Skeletal muscle satellite cell (primary cell): ENCODE data around the gene ZNF195.
"Not testable (repeated sequence)": the region's sequence is repeated elsewhere in the genome, so short reads cannot be mapped to it uniquely, and the experiment has no call there.

Experiments
- H3K27me3 ChIP-seq: 2 replicates; pipeline ENCODE4 v1.7.0; 2013; ENCODE audit warnings: low read length; ENCODE audit not compliant: control insufficient read depth, insufficient read depth
- H3K36me3 ChIP-seq: 2 replicates; pipeline ENCODE4 v1.7.0; 2013; ENCODE audit warnings: mild to moderate bottlenecking, control low read depth, low read length; ENCODE audit not compliant: insufficient read depth
- H3K4me1 ChIP-seq: 2 replicates; pipeline ENCODE4 v1.7.0; 2013; ENCODE audit warnings: low read length; ENCODE audit not compliant: control insufficient read depth, insufficient read depth
- H3K4me2 ChIP-seq: 2 replicates; pipeline ENCODE4 v1.7.0; 2013; ENCODE audit warnings: mild to moderate bottlenecking, low read length
- H3K4me3 ChIP-seq: 2 replicates; pipeline ENCODE4 v1.7.0; 2013; ENCODE audit warnings: low read length
- H3K9ac ChIP-seq: 2 replicates; pipeline ENCODE4 v1.7.0; 2013; ENCODE audit warnings: mild to moderate bottlenecking, low read depth, low read length, moderate library complexity
- H3K9me3 ChIP-seq: replicated peaks from 2 replicates; pipeline ENCODE4 v1.7.0; 2013; ENCODE audit warnings: mild to moderate bottlenecking, control low read depth, low read length

Gene ZNF195

DNA sequence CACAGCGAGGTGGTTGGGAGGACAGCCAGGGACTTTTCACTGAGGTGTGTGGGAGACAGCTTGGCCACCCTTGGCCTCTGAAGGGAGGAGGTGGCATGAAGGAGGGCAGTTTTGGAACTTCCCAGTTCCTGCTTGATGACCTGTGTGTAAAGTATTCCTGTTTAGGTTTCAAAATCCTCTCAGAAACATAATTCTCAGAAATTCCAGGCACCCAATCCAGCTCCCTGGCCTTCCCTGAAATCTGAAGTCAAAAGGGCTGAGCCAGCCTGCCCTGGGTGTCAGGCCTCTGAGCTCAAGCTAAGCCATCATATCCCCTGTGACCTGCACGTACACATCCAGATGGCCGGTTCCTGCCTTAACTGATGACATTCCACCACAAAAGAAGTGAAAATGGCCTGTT is 19.6 kb upstream of the ZNF195 start:
- not testable (repeated sequence) for H3K9ac ChIP-seq, H3K4me2 ChIP-seq, H3K4me1 ChIP-seq, H3K4me3 ChIP-seq, H3K27me3 ChIP-seq, H3K9me3 ChIP-seq, H3K36me3 ChIP-seq

DNA sequence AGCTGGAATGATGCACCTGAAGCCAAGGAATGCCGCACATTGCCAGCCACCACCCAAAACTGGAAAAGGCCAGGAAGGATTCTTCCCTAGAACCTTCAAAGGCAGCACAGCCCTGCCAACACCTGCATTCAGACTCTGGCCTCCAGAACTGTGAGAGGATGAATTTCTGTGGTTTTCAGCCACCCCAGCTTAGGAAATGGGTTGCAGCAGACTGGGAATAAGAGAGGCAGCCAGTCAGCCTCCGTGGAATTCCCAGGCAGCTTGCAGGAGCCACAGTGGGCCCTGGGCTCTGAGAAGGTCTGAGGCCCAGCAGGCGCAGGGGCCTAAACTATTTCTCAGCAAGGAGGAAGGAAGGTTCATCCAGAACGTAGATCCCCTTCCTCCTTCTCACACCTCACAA is 19.2 kb upstream of the ZNF195 start:
- H3K4me1 ChIP-seq, H3K27me3 ChIP-seq, H3K4me3 ChIP-seq, H3K9me3 ChIP-seq, H3K36me3 ChIP-seq, H3K4me2 ChIP-seq, H3K9ac ChIP-seq: not testable (repeated sequence)

DNA sequence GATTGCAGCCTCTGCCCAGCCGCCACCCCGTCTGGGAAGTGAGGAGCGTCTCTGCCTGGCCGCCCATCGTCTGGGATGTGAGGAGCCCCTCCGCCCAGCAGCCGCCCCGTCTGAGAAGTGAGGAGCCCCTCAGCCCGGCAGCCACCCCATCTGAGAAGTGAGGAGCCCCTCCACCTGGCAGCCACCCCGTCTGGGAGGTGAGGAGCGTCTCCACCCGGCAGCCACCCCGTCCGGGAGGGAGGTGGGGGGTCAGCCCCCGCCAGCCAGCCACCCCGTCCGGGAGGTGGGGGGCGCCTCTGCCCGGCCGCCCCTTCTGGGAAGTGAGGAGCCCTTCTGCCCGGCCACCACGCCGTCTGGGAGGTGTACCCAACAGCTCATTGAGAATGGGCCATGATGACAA is 18.3 kb upstream of the ZNF195 start:
- not testable (repeated sequence) for H3K4me2 ChIP-seq, H3K4me3 ChIP-seq, H3K9ac ChIP-seq, H3K4me1 ChIP-seq, H3K9me3 ChIP-seq, H3K36me3 ChIP-seq, H3K27me3 ChIP-seq

DNA sequence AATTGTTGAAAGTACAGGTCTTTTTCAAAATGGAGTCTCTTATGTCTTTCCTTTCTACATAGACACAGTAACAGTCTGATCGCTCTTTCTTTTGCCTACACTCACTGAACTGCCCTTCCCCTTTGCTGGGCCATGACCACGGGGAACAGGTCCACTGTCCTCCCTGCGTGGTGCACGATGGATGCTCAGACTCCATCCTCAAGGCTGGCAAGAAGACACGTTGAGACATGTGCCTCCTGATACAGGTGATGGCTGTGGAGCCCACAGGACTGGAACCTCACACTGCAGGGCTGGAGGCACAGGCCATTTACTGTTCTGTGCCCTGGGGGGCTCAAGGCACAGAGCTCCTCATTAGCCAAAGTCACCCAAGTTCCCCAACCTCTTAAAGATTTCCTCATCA is 16.5 kb upstream of the ZNF195 start:
- H3K9ac ChIP-seq, H3K4me1 ChIP-seq, H3K27me3 ChIP-seq, H3K4me2 ChIP-seq, H3K36me3 ChIP-seq, H3K9me3 ChIP-seq, H3K4me3 ChIP-seq: not testable (repeated sequence)

DNA sequence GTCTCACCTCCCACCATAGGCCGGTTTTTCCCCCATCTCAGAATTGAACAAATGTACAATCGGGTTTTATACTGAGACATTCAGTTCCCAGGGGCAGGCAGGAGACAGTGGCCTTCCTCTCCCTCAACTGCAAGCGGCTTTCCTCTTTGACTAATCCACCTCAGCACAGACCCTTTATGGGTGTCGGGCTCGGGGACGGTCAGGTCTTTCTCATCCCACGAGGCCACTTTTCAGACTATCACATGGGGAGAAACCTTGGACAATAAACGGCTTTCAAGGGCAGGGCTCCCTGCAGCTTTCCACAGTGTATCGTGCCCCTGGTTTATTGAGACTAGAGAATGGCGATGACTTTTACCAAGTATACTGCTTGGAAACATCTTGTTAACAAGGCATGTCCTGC is 16.0 kb upstream of the ZNF195 start:
- H3K9ac ChIP-seq, H3K27me3 ChIP-seq, H3K36me3 ChIP-seq, H3K9me3 ChIP-seq, H3K4me3 ChIP-seq, H3K4me1 ChIP-seq, H3K4me2 ChIP-seq: not testable (repeated sequence)

DNA sequence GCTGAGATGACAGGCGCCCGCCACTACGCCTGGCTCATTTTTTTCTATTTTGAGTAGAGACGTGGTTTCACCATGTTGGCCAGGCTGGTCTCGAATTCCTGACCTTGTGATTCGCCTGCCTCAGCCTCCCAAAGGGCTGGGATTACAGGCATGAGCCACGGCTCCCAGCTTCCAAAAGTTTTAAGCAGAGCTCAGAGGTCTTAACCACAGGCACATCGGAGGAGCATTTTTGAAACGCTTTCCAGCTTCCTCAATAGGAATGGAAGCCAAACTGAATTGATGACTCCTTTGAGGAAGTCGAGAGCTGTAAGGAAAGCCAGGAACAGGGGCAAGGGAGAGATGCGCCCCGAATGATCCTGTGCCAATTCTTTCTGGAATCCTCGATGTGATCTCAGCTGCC is 14.5 kb upstream of the ZNF195 start:
- not testable (repeated sequence) for H3K9me3 ChIP-seq, H3K36me3 ChIP-seq, H3K27me3 ChIP-seq, H3K4me2 ChIP-seq, H3K4me3 ChIP-seq, H3K9ac ChIP-seq, H3K4me1 ChIP-seq

DNA sequence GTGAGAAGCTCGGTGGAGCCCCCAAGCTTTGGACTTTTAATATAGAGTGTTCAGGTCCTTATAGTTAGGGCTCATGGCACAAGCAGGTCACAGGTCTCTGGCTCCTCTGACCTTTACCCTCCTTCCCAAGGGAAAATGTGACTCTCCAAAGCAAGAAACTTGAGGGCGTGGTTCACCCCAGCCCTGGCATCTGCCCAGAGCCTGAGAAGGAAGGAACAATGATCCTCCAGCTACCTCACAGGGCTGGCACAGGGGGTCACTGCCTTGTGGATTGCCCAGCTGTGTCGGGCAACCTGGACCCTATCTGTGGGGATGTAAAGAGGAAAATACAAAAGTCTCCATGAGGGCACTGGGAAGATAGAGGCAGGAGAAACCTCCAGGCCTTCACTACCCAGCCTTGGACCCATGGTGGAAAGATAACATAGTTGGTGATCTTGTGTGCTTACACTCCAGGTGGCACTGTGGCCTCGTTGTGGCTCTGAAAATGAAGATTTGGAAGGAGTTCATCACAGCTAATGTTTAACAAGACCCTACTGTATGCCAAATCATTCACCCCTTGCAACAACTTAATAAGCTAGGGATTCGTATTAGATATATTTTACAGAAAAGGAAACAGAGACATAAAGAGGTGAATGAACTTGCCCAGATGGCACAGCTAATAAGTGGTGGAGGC is 3.8 kb upstream of the ZNF195 start:
- Histone ChIP-seq H3K4me2 (no peak overlapping the region), H3K36me3 (no peaks in the 10 kb centered on the region), H3K9me3 (no peaks in the 10 kb centered on the region), H3K9ac (no peak overlapping the region), H3K4me3 (no peak overlapping the region), H3K27me3 (no peaks in the 10 kb centered on the region), H3K4me1 (peaks cover 1% of the 10 kb centered on the region)

DNA sequence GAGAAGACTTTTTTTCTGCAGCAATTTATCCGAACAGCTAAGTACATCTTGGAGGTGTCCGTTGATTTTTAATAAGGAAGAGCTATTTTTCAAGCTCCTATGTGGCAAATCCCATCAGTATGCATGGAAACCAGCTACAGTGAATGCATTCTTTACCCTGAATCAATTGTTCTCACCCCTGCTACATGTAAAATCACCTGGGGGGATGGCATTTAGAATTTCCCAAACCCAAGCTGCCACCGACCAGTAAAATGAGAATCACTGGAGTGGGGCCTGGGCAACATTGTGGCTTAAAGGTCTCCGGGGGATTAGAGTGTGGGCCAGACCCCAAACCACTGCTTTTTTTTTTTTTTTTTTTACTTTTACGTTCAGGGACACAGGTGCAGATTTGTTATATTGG is 2.8 kb upstream of the ZNF195 start:
- peaks cover 7% of the 10 kb centered on the region for H3K36me3 ChIP-seq
- H3K4me3 ChIP-seq = no peak overlapping the region
- H3K4me2 ChIP-seq = no peak overlapping the region
- no peak overlapping the region for H3K9ac ChIP-seq
- H3K9me3 ChIP-seq = no peaks in the 10 kb centered on the region
- no peaks in the 10 kb centered on the region for H3K27me3 ChIP-seq
- peaks cover 6% of the 10 kb centered on the region for H3K4me1 ChIP-seq

DNA sequence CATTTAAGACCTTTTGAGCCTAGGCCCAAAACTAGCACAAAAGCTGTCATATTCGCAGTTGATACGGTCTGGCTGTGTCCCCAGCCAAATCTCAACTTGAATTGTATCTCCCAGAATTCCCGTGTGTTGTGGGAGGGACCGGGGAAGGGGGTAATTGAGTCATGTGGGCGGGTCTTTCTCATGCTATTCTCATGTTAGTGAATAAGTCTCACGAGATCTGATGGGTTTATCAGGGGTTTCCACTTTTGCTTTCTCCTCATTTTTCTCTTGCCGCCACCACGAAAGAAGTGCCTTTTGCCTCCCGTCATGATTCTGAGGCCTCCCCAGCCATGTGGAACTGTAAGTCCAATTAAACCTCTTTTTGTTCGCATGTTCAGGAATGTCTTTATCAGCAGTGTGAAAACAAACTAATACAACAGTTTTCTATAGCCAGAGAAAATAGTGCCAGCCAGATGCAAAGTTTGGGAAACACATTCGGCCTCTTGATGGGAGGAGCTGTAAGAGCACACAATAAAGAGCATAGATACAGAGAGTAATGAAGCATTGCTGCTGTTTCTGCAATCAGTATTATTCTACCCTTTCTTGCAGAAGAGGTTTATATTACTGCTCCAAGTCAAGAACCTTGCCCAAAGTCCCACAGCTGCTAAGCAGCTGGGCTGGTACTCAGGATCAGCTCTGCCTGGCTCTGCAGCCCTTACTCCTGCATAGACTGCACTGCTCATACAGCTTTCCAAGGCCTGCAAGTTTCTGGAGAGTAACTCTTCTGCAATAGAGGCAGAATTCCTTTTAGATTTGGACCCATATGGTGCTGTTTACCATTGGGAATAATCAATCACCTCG is 2.0 kb upstream of the ZNF195 start:
- Histone ChIP-seq H3K9me3 (no peaks in the 10 kb centered on the region), H3K27me3 (no peaks in the 10 kb centered on the region), H3K36me3 (peaks cover 8% of the 10 kb centered on the region), H3K4me2 (no peak overlapping the region), H3K4me3 (no peak overlapping the region), H3K9ac (no peak overlapping the region), H3K4me1 (peaks cover 7% of the 10 kb centered on the region)

DNA sequence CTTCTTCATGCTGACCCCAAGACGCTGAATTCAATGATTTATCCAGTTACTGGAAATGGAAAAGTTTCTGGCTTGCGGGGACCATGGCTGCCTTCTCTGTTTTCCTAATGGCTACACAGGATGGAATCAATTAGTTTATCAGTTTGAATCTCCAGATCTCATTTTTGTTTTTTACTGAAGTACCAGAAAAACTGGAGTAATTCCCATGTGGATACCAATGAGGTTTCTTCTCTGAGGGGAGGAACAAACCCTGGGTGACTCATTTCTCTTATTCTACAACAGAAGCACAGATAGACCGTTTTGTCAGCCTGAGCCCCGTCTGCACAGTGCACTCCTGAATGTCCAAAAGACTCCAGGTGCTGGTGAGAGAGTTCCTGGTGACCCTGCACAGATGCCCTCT is 3.4 kb downstream of the ZNF195 start:
- no peak overlapping the region for H3K9ac ChIP-seq
- no peak overlapping the region for H3K4me3 ChIP-seq
- H3K9me3 ChIP-seq = no peaks in the 10 kb centered on the region
- peaks cover 46% of the 10 kb centered on the region for H3K36me3 ChIP-seq
- H3K27me3 ChIP-seq = no peaks in the 10 kb centered on the region
- H3K4me2 ChIP-seq = no peak overlapping the region
- peaks cover 9% of the 10 kb centered on the region for H3K4me1 ChIP-seq

DNA sequence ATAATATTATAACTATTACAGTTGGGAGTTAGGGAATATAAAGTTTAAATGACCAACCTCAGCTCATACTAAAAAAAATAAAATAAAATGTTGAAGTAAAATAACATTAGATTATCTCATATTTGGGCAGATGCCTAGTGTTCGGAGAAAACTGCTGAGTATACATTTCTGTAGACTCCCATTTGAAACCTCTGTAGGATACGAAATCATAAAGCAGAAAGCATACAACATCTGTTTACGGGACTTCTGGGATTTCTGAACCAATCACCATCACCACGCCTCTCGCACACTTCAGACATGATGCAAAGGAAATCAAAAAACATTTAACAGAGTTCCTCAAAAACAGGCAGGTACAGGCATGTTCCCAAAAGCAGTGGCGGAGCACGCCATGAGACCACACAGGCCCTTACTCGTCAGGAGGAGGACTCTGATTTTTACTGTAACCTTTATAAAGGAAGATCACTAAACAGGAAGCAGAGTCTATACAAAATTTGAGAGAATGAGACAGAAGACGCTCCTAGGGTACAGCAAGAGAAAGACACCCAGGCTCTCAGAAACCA is 8.6 kb downstream of the ZNF195 start:
- peaks cover 81% of the 10 kb centered on the region for H3K36me3 ChIP-seq
- H3K4me1 ChIP-seq = no peaks in the 10 kb centered on the region
- H3K27me3 ChIP-seq = no peaks in the 10 kb centered on the region
- no peak overlapping the region for H3K9ac ChIP-seq
- H3K4me3 ChIP-seq = no peak overlapping the region
- H3K9me3 ChIP-seq = peaks cover 5% of the 10 kb centered on the region
- no peak overlapping the region for H3K4me2 ChIP-seq

DNA sequence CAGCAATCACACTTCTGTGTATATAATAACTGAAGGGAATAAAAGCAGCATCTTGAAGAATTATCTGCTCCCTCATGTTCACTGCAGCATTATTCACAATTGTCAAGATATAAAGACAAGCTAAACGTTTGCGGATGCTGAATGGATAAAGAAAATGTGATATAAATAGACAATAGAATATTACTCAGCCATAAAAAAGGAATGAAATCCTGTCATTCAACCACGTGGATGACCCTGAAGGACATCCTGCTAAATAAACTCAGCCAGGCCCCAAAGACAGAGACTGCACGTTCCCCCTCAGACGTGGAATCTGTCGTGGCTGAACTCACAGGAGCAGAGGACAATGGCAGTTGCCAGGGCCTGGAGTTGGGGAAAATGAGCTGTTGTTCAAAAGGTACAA is 9.6 kb downstream of the ZNF195 start:
- H3K4me1 ChIP-seq = no peaks in the 10 kb centered on the region
- H3K36me3 ChIP-seq = peaks cover 83% of the 10 kb centered on the region
- H3K27me3 ChIP-seq = no peaks in the 10 kb centered on the region
- H3K9ac ChIP-seq = no peak overlapping the region
- H3K4me3 ChIP-seq = no peak overlapping the region
- H3K4me2 ChIP-seq = no peak overlapping the region
- H3K9me3 ChIP-seq = peaks cover 11% of the 10 kb centered on the region
